Measurements from ENCODE around the gene CHD1L. TPM values are rescaled to one million over a fixed set of nuclear protein-coding genes. Genes with fewer than 3 reads are reported as not detected.

The CHD1L gene
- total RNA-seq, 1 experiment from 2014 or later: 64.2 TPM

DNA sequence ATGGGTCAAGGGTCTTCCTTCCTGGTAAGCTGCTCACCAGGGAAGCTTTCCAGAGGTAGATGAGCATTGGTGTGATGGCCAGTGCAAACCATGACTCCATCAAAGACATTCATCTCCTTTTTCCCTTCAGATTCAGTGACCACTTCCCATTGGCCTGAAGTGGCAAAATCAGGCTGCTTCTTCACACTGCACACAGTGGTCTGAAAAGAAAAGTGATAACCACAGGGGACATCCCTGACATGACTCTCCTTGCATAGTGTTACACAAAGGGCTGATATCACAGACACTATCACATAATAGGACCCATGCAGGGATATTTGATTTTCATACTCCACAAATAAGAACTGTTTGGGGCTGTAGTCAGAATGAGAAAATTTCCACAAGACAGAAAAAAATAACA is 29.2 kb upstream of the CHD1L start:
- Mint-ChIP-seq H3K4me3 (no peak overlapping the region), H3K9me3 (no peaks in the 10 kb centered on the region), H3K27me3 (ENCODE audit: low read depth) (no peaks in the 10 kb centered on the region), H3K27ac (no peak overlapping the region), H3K4me1 (peaks cover 2 to 4% of the 10 kb centered on the region in 2 experiments; a peak in 1 of 4 replicates), H3K36me3 (ENCODE audit: insufficient read depth in 1 of 3, low read depth in 3 of 3) (no peaks in the 10 kb centered on the region)
- H2BK15ac ChIP-seq (ENCODE audit: low read depth, low read length): no peak overlapping the region
- H4K20me1 ChIP-seq (ENCODE audit: control insufficient read depth, insufficient read depth, insufficient read length): no peaks in the 10 kb centered on the region
- H3K79me2 ChIP-seq (ENCODE audit: insufficient read depth, low read length): no peaks in the 10 kb centered on the region
- H3K9ac ChIP-seq (ENCODE audit: extremely low read depth, insufficient read length, low read length): no peak overlapping the region
- no peak overlapping the region for H3T11ph ChIP-seq (ENCODE audit: low read length)
- no peak overlapping the region for H4K8ac ChIP-seq (replicated peaks; ENCODE audit: insufficient read length, low read depth, low read length)
- H4K5ac ChIP-seq (ENCODE audit: insufficient read length, low read depth, low read length): no peak overlapping the region
- no peak for DNase-seq
- no peak for TF ChIP-seq CTCF (conservative IDR thresholded peaks at IDR 0.05)
- H3K9me3 ChIP-seq (ENCODE audit: control insufficient read depth, low read depth, low read length): no peaks in the 10 kb centered on the region
- no peaks in the 10 kb centered on the region for H3K27me3 ChIP-seq (ENCODE audit: insufficient read depth, low read length)
- H3K4me2 ChIP-seq (ENCODE audit: insufficient read depth, insufficient read length, low read length): no peak overlapping the region
- H3K18ac ChIP-seq (ENCODE audit: insufficient read length, low read depth, low read length): no peak overlapping the region
- H2BK120ac ChIP-seq (ENCODE audit: low read depth, low read length, poor library complexity, severe bottlenecking): no peak overlapping the region
- H3K4ac ChIP-seq (ENCODE audit: low read depth, low read length): no peak overlapping the region
- H2AK5ac ChIP-seq (ENCODE audit: insufficient read length, low read length): no peak overlapping the region
- no peak overlapping the region for H2BK12ac ChIP-seq (ENCODE audit: insufficient read length, low read depth, low read length)
- H3K14ac ChIP-seq (ENCODE audit: insufficient read depth, low read length): no peak overlapping the region
- H2BK5ac ChIP-seq (ENCODE audit: insufficient read length, low read length): no peak overlapping the region
- H2BK20ac ChIP-seq (ENCODE audit: low read depth, low read length, poor library complexity, severe bottlenecking): no peak overlapping the region
- H4K91ac ChIP-seq (ENCODE audit: insufficient read length, low read depth, low read length): no peak overlapping the region
- no peak overlapping the region for H3K56ac ChIP-seq (ENCODE audit: insufficient read length, low read depth, low read length)
- H3K23ac ChIP-seq (ENCODE audit: insufficient read length, low read depth, low read length): no peak overlapping the region
- H3K23me2 ChIP-seq (ENCODE audit: insufficient read length, low read depth, low read length, poor library complexity, severe bottlenecking): no peaks in the 10 kb centered on the region
- no peaks in the 10 kb centered on the region for H3K79me1 ChIP-seq (ENCODE audit: insufficient read depth, low read depth, low read length, poor library complexity, severe bottlenecking)
- no peak overlapping the region for H3K27ac ChIP-seq (ENCODE audit: insufficient read length, low read depth, low read length)
- no peak overlapping the region for H2AFZ ChIP-seq (ENCODE audit: low read length)
- H3K4me1 ChIP-seq (ENCODE audit: insufficient read depth, low read length): no peaks in the 10 kb centered on the region
